Neural progenitor cell (in vitro differentiated cells): ENCODE measurements around the gene GTF3C1.

Experiments used
- CTCF ChIP-seq: fragments of 200-600 bp; sonication (generic); IDR thresholded peaks from 2 replicates; pipeline ENCODE4 v1.5.1; 2017; ENCODE audit warnings: antibody characterized with exemption, mild to moderate bottlenecking
- EZH2 ChIP-seq: fragments of 200-600 bp; sonication (generic); IDR thresholded peaks from 2 replicates; pipeline ENCODE4 v1.6.1; 2017; ENCODE audit warnings: antibody characterized with exemption, mild to moderate bottlenecking, moderate library complexity

- TF ChIP-seq CTCF = no peak
- no peak for TF ChIP-seq EZH2
Measured at GRCh38 chr16:27414788-27415431, 134.8 kb downstream of the GTF3C1 start.
